Activated B cell treated with CpG ODN at 0.5 μM for 24 hours (primary cell): ENCODE results near the gene LATS2. TPM values are rescaled to one million over a fixed set of nuclear protein-coding genes. Genes with fewer than 3 reads are reported as not detected.

Source experiments
- ATAC-seq: fragments of 200-7000 bp; cut with Tn5 transposase; one replicate; pipeline ENCODE4 v1.10.0; 2021; ENCODE audit warnings: low read depth, mild to moderate bottlenecking, moderate library complexity
- CTCF ChIA-PET: fragments of 350-600 bp; sonication (Branson Sonifier 250); formaldehyde crosslinking; loops from one replicate; lab custom pipeline; 2021; ENCODE audit warnings: antibody characterized with exemption; lab: Charles Lee
- POLR2A ChIA-PET: fragments of 350-600 bp; sonication (Branson Sonifier 250); formaldehyde crosslinking; loops from one replicate; lab custom pipeline; 2021; ENCODE audit warnings: antibody characterized with exemption; lab: Charles Lee
- DNase-seq: peaks from one replicate; pipeline ENCODE4 v3.0.0; 2022
- H3K27ac Mint-ChIP-seq: one replicate; pipeline ENCODE4 v1.8.0; 2020; ENCODE audit warnings: mixed read lengths
- H3K27me3 Mint-ChIP-seq: one replicate; pipeline ENCODE4 v1.8.0; 2021; ENCODE audit warnings: mixed read lengths
- H3K36me3 Mint-ChIP-seq: one replicate; pipeline ENCODE4 v1.8.0; 2021; ENCODE audit warnings: low read depth, mixed read lengths
- H3K4me1 Mint-ChIP-seq: one replicate; pipeline ENCODE4 v1.8.0; 2021; ENCODE audit warnings: mixed read lengths
- H3K4me3 Mint-ChIP-seq: one replicate; pipeline ENCODE4 v1.8.0; 2020; ENCODE audit warnings: mild to moderate bottlenecking, mixed read lengths
- H3K9me3 Mint-ChIP-seq: one replicate; pipeline ENCODE4 v1.8.0; 2020; ENCODE audit warnings: mixed read lengths
- CTCF ChIP-seq: fragments of 200-600 bp; IDR thresholded peaks from one replicate; pipeline ENCODE4 v1.8.0; 2022; ENCODE audit warnings: antibody characterized with exemption, mild to moderate bottlenecking
- intact Hi-C: fragments of 100-400 bp; cut with micrococcal nuclease; formaldehyde crosslinking; loops from one replicate; pipeline ENCODE4 v1.15.1; 2024
- total RNA-seq: library from RNA; stranded (reverse); gene quantifications from 2 replicates; pipeline ENCODE4 v1.2.3, GENCODE V29; 2022

The LATS2 gene
- total RNA-seq, 1 donor from 2014 or later = 1.7 TPM

GRCh38 chr13:21001471-21001870 is 59.9 kb downstream of the LATS2 start:
- no peak for DNase-seq
- no peak overlapping the region for H3K4me3 Mint-ChIP-seq

GRCh38 chr13:21000647-21001046 is 60.7 kb downstream of the LATS2 start:
- CTCF ChIA-PET = no interaction called here

More at GRCh38 chr13:21001471-21001870, 59.9 kb downstream of the LATS2 start:
- H3K27ac Mint-ChIP-seq = no peak overlapping the region
- no peaks in the 10 kb centered on the region for H3K27me3 Mint-ChIP-seq
- ATAC-seq = no peak
- H3K4me1 Mint-ChIP-seq = no peaks in the 10 kb centered on the region
- TF ChIP-seq CTCF = no peak
- intact Hi-C loops = no loop called here
- ChIA-PET POLR2A (no interaction called here), CTCF (no interaction called here)
- H3K9me3 Mint-ChIP-seq = no peaks in the 10 kb centered on the region
- H3K36me3 Mint-ChIP-seq = no peaks in the 10 kb centered on the region

GRCh38 chr13:20998649-20999415 is 62.6 kb downstream of the LATS2 start:
- ChIA-PET CTCF (no interaction called here), POLR2A (no interaction called here)
- Mint-ChIP-seq H3K9me3 (no peaks in the 10 kb centered on the region), H3K4me1 (no peaks in the 10 kb centered on the region), H3K27ac (no peak overlapping the region), H3K4me3 (no peak overlapping the region), H3K36me3 (no peaks in the 10 kb centered on the region), H3K27me3 (no peaks in the 10 kb centered on the region)
- ATAC-seq = no peak
- no peak for DNase-seq
- no peak for TF ChIP-seq CTCF
- intact Hi-C loops = no loop called here

More at GRCh38 chr13:21000647-21001046, 60.7 kb downstream of the LATS2 start:
- ATAC-seq (no peak), DNase-seq (no peak)
- no peaks in the 10 kb centered on the region for H3K36me3 Mint-ChIP-seq
- H3K9me3 Mint-ChIP-seq = no peaks in the 10 kb centered on the region
- POLR2A ChIA-PET = no interaction called here
- H3K4me3 Mint-ChIP-seq = no peak overlapping the region
- intact Hi-C loops = no loop called here
- no peak overlapping the region for H3K27ac Mint-ChIP-seq
- no peaks in the 10 kb centered on the region for H3K27me3 Mint-ChIP-seq
- TF ChIP-seq CTCF = no peak
- no peaks in the 10 kb centered on the region for H3K4me1 Mint-ChIP-seq

- Mint-ChIP-seq H3K36me3 (no peaks in the 10 kb centered on the region), H3K4me1 (no peaks in the 10 kb centered on the region), H3K27me3 (no peaks in the 10 kb centered on the region), H3K27ac (no peak overlapping the region), H3K4me3 (no peak overlapping the region), H3K9me3 (no peaks in the 10 kb centered on the region)
- TF ChIP-seq CTCF = no peak
- ChIA-PET POLR2A (no interaction called here), CTCF (no interaction called here)
- DNase-seq = no peak
- intact Hi-C loops = no loop called here
- ATAC-seq = no peak
Observed at GRCh38 chr13:20997301-20998161, 63.9 kb downstream of the LATS2 start.

GRCh38 chr13:20995245-20995838 is 66.0 kb downstream of the LATS2 start:
- Mint-ChIP-seq H3K4me3 (no peak overlapping the region), H3K27ac (no peak overlapping the region), H3K36me3 (no peaks in the 10 kb centered on the region), H3K9me3 (no peaks in the 10 kb centered on the region), H3K27me3 (no peaks in the 10 kb centered on the region), H3K4me1 (no peaks in the 10 kb centered on the region)
- no peak for TF ChIP-seq CTCF
- intact Hi-C loops = no loop called here
- DNase-seq = no peak
- ChIA-PET POLR2A (no interaction called here), CTCF (no interaction called here)
- no peak for ATAC-seq
